CD1c-positive myeloid dendritic cell (primary cell): ENCODE measurements around the gene NUP54.

Experiments
- DNase-seq: peaks from one replicate; pipeline ENCODE4 v3.0.0-alpha.2; 2016; ENCODE audit errors: extremely low spot score

NUP54 gene

GRCh38 chr4:76148142-76148865 lies at the start of gene NUP54:
TSS of gene NUP54 (minus strand) at chr4:76148397. CDS start at chr4:76148374, 23 bp downstream.
- peak; percentile 97 for DNase-seq

- no peak for DNase-seq
These were observed 49.0 kb upstream of the NUP54 start for GRCh38 chr4:76197031-76197743.

- DNase-seq: no peak
These were observed 48.2 kb upstream of the NUP54 start for GRCh38 chr4:76196376-76196775.

GRCh38 chr4:76195326-76195725 lies 47.1 kb upstream of the NUP54 start:
- DNase-seq: no peak

- peak; percentile 94 for DNase-seq
These were observed 46.1 kb upstream of the NUP54 start for GRCh38 chr4:76194325-76194724.

GRCh38 chr4:76192236-76192635 lies 44.0 kb upstream of the NUP54 start:
- DNase-seq: peak; percentile 56

GRCh38 chr4:76188557-76188956 lies 40.4 kb upstream of the NUP54 start:
- no peak for DNase-seq

GRCh38 chr4:76188149-76188548 lies 40.0 kb upstream of the NUP54 start:
- DNase-seq: no peak

- DNase-seq: no peak
These were observed 39.0 kb upstream of the NUP54 start for GRCh38 chr4:76187152-76187551.

- DNase-seq: no peak
These were observed 34.3 kb upstream of the NUP54 start for GRCh38 chr4:76182463-76182862.

- peak; percentile 87 for DNase-seq
These were observed 31.5 kb upstream of the NUP54 start for GRCh38 chr4:76179398-76180318.

- DNase-seq: no peak
These were observed 30.1 kb upstream of the NUP54 start for GRCh38 chr4:76178296-76178695.

- DNase-seq: no peak
These were observed 29.5 kb upstream of the NUP54 start for GRCh38 chr4:76177709-76178108.

- DNase-seq: no peak
These were observed 27.1 kb upstream of the NUP54 start for GRCh38 chr4:76175336-76175735.

GRCh38 chr4:76174216-76174615 lies 26.0 kb upstream of the NUP54 start:
- no peak for DNase-seq

- DNase-seq: no peak
These were observed 20.5 kb upstream of the NUP54 start for GRCh38 chr4:76168688-76169087.

- DNase-seq: no peak
These were observed 18.3 kb upstream of the NUP54 start for GRCh38 chr4:76166480-76166879.

- DNase-seq: no peak
These were observed 12.2 kb upstream of the NUP54 start for GRCh38 chr4:76160355-76160754.

GRCh38 chr4:76156635-76157034 lies 8.4 kb upstream of the NUP54 start:
- DNase-seq: no peak

- DNase-seq: no peak
These were observed 7.8 kb upstream of the NUP54 start for GRCh38 chr4:76155979-76156378.

GRCh38 chr4:76153356-76153755 lies 5.2 kb upstream of the NUP54 start:
- DNase-seq: no peak

- peak; percentile 60 for DNase-seq
These were observed 599 bp downstream of the NUP54 start for GRCh38 chr4:76147454-76148141.
